ENCODE data around the gene ZNF813. TPM values are rescaled to one million over a fixed set of nuclear protein-coding genes. Genes with fewer than 3 reads are reported as not detected.
"Not testable (repeated sequence)": the region's sequence is repeated elsewhere in the genome, so short reads cannot be mapped to it uniquely, and the experiment has no call there.

The ZNF813 gene
- total and polyA plus RNA-seq, 3 donors from 2014 or later = 2.0 to 4.8 (median 4.6) TPM

- no peak for TF ChIP-seq POLR2A (IDR thresholded peaks at IDR 0.05)
- TF ChIP-seq CTCF (IDR thresholded peaks at IDR 0.05) = peak; percentile 21 to 78 (median 67)
- peak; percentile 88 for DNase-seq
- no peaks in the 10 kb centered on the region for H3K9me3 ChIP-seq
- H3K27ac ChIP-seq = no peak overlapping the region
- intact Hi-C loops (cut with DNase I; ENCODE audit: low total_unique reads) = loop anchor here (10.0 kb wide), 1 partner anchor 90 kb away; no protein-coding TSS in a partner anchor
- no peaks in the 10 kb centered on the region for H3K27me3 ChIP-seq
- no peaks in the 10 kb centered on the region for H3K36me3 ChIP-seq (ENCODE audit: low read depth, missing control alignments)
- H3K4me1 ChIP-seq = peaks cover 3% of the 10 kb centered on the region
- WGBS, 2 donors = 21 to 27% methylated on average over 9 of the region's 9 CpGs
- H3K4me3 ChIP-seq = no peak overlapping the region
Observed at GRCh38 chr19:53424968-53425597, 42.5 kb upstream of the ZNF813 start.

DNA sequence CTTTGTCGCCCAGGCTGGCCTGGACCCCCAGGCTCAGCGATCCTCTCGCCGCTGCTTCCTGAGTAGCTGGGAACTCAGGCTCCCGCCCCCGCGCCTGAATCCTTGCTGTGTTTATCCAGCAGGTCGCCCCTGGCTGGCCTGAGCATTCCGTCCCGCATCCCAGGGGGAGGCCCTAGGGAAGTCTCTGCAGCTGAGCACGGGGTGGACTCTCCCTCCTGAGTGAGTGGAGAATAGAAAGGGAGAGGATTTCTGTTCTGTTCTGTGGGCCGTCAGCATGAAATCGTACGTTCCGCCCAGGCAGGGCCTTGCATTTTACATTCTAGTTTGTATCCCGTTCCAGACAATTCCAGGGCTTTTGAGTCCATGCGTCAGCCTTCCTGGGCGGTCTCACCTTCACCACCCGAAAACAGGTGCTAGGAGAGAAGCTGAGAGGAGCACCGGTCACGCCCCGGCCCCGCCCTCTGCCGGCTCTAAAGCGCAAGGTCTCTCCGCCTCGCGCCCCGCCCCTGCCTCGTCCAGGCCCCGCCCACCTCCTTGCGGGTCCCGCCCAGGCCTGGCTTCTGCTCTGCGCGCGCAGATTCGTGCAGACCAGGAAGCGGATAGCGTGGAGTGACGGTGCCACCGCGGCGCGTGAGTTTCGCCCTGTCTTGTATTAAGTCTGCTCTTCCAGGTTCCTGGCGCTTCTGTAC lies 36.0 kb upstream of the ZNF813 start, which contains the start of gene ZNF761:
TSS of gene ZNF761 (plus strand) at position 586 of the 689 bp plus-strand sequence. CDS start 15,285 bp downstream, outside the sequence.
- Histone ChIP-seq H3K27ac (peak within 1 kb of the TSS; percentile 70 to 82), H3K36me3 (ENCODE audit: low read depth, missing control alignments) (no peaks in the 10 kb centered on the region), H3K9me3 (no peaks in the 10 kb centered on the region), H3K27me3 (no peaks in the 10 kb centered on the region), H3K4me1 (peaks cover 3% of the 10 kb centered on the region), H3K4me3 (peak within 1 kb of the TSS; percentile 63 to 77)
- WGBS, 2 donors = 0 to 1% methylated on average over 27 to 44 of the region's 46 CpGs
- TF ChIP-seq POLR2A (IDR thresholded peaks at IDR 0.05) = peak; percentile 72
- peak in 1 of 3 experiments; percentile 58 for TF ChIP-seq CTCF (IDR thresholded peaks at IDR 0.05)
- intact Hi-C loops (cut with DNase I; ENCODE audit: low total_unique reads) = no loop called here
- DNase-seq = peak; percentile 98

DNA sequence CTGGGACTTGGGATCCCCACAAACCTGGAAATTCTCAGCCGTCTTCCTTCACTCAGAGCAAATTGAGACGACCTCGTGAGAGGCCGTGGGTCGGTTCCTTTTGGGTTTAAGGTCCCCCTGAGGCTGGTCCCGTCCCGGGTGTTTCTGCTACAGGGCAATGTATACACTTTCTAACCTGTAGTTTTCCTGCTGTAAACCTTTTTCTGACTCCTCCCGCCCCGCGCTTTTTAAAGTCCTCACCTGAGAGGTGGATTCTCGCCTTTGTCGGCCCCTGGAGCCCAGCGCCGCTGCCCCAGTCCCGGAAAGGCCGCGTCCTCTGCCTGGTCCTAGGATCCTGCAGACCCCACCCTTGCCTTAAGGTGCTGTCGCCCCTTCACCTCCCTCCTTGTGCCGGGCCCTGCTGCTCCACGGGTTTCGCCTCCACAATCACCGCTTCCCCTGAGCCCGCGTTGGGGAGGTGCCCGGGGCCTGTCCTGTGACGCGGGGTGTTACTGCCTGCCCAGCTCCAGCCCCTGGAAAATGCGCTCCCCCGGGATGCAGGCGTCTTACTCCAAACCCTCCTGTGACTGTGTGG lies 35.4 kb upstream of the ZNF813 start:
- H3K4me1 ChIP-seq = peaks cover 3% of the 10 kb centered on the region
- no peak for DNase-seq
- H3K27me3 ChIP-seq = no peaks in the 10 kb centered on the region
- 0% methylated on average over 30 of the region's 30 CpGs for WGBS, 2 donors
- peak overlapping the region; percentile 59 to 82 for H3K27ac ChIP-seq
- H3K9me3 ChIP-seq = no peaks in the 10 kb centered on the region
- no peaks in the 10 kb centered on the region for H3K36me3 ChIP-seq (ENCODE audit: low read depth, missing control alignments)
- intact Hi-C loops (cut with DNase I; ENCODE audit: low total_unique reads) = no loop called here
- TF ChIP-seq CTCF (IDR thresholded peaks at IDR 0.05) (no peak), POLR2A (IDR thresholded peaks at IDR 0.05) (no peak)
- peak overlapping the region; percentile 63 to 77 for H3K4me3 ChIP-seq

GRCh38 chr19:53443809-53444208 lies 23.7 kb upstream of the ZNF813 start:
- not testable (repeated sequence) for H3K36me3 ChIP-seq (ENCODE audit: low read depth, missing control alignments)

GRCh38 chr19:53447196-53447595 lies 20.3 kb upstream of the ZNF813 start:
- WGBS, 2 donors = 95 to 96% methylated on average over 5 of the region's 5 CpGs
- H3K27me3 ChIP-seq; H3K4me1 ChIP-seq; DNase-seq; H3K9me3 ChIP-seq; intact Hi-C loops (cut with DNase I; ENCODE audit: low total_unique reads); H3K36me3 ChIP-seq (ENCODE audit: low read depth, missing control alignments); H3K4me3 ChIP-seq; H3K27ac ChIP-seq: not testable (repeated sequence)

More at GRCh38 chr19:53443809-53444208, 23.7 kb upstream of the ZNF813 start:
- H3K4me3 ChIP-seq; intact Hi-C loops (cut with DNase I; ENCODE audit: low total_unique reads); DNase-seq; H3K4me1 ChIP-seq; H3K27me3 ChIP-seq; H3K27ac ChIP-seq; H3K9me3 ChIP-seq: not testable (repeated sequence)
- WGBS, 2 donors = 86 to 89% methylated on average over 2 of the region's 2 CpGs

All from testis (tissue), 3 donors.